GM23338 (cell line): ENCODE results near the gene NTN3. TPM values are rescaled to one million over a fixed set of nuclear protein-coding genes. Genes with fewer than 3 reads are reported as not detected.

Experiments used
- ATAC-seq: fragments of 200-7000 bp; cut with Tn5 transposase; 3 replicates; pipeline ENCODE4 v1.9.1; 2020
- DNase-seq: peaks from one replicate; pipeline ENCODE4 v3.0.0-alpha.2; 2015; ENCODE audit warnings: low spot score
- H2AFZ ChIP-seq: fragments of 200-600 bp; sonication (generic); 2 replicates; pipeline ENCODE4 v1.8.0; 2016; ENCODE audit warnings: antibody characterized with exemption, mild to moderate bottlenecking, moderate library complexity
- H3F3A ChIP-seq: fragments of 200-600 bp; sonication (generic); replicated peaks from 2 replicates; pipeline ENCODE4 v1.8.0; 2017; ENCODE audit warnings: antibody characterized with exemption, mixed run types, low read depth
- H3K27ac ChIP-seq: fragments of 200-600 bp; sonication (generic); 2 replicates; pipeline ENCODE4 v1.6.1; 2016; ENCODE audit warnings: low read depth
- H3K27me3 ChIP-seq: fragments of 200-600 bp; sonication (generic); 2 replicates; pipeline ENCODE4 v1.8.0; 2016; ENCODE audit warnings: mild to moderate bottlenecking, mixed run types, moderate library complexity; ENCODE audit not compliant: insufficient read depth
- H3K36me3 ChIP-seq: fragments of 200-600 bp; sonication (generic); 2 replicates; pipeline ENCODE4 v1.8.0; 2016; ENCODE audit warnings: mild to moderate bottlenecking; ENCODE audit not compliant: insufficient read depth
- H3K4me1 ChIP-seq: fragments of 200-600 bp; sonication (generic); 2 replicates; pipeline ENCODE4 v1.8.0; 2016; ENCODE audit warnings: mild to moderate bottlenecking, moderate library complexity; ENCODE audit not compliant: insufficient read depth
- H3K4me2 ChIP-seq: fragments of 200-600 bp; sonication (generic); 2 replicates; pipeline ENCODE4 v1.7.1; 2017; ENCODE audit warnings: mixed run types
- H3K4me3 ChIP-seq: fragments of 200-600 bp; sonication (generic); 2 replicates; pipeline ENCODE4 v1.6.1; 2016; ENCODE audit warnings: mixed run types
- H3K79me2 ChIP-seq: fragments of 200-600 bp; sonication (generic); replicated peaks from 2 replicates; pipeline ENCODE4 v1.8.0; 2017; ENCODE audit warnings: mild to moderate bottlenecking; ENCODE audit not compliant: insufficient read depth
- H3K9me2 ChIP-seq: fragments of 200-600 bp; sonication (generic); 2 replicates; pipeline ENCODE4 v1.8.0; 2017; ENCODE audit not compliant: insufficient read depth
- H4K20me1 ChIP-seq: fragments of 200-600 bp; sonication (generic); replicated peaks from 2 replicates; pipeline ENCODE4 v1.8.0; 2017; ENCODE audit warnings: mild to moderate bottlenecking; ENCODE audit not compliant: insufficient read depth
- H3K27ac Mint-ChIP-seq: 2 replicates; pipeline ENCODE4 v1.8.0; 2020; ENCODE audit warnings: inconsistent platforms, mild to moderate bottlenecking, moderate library complexity, mixed read lengths
- H3K27me3 Mint-ChIP-seq: 3 replicates; pipeline ENCODE4 v1.8.0; 2022; ENCODE audit warnings: low read depth, mild to moderate bottlenecking, moderate library complexity, mixed read lengths, inconsistent platforms; ENCODE audit not compliant: insufficient read depth, poor library complexity
- H3K36me3 Mint-ChIP-seq: 3 replicates; pipeline ENCODE4 v1.8.0; 2021; ENCODE audit warnings: low read depth, mild to moderate bottlenecking, inconsistent platforms, moderate library complexity, mixed read lengths
- H3K4me1 Mint-ChIP-seq: 3 replicates; pipeline ENCODE4 v1.8.0; 2020; ENCODE audit warnings: mild to moderate bottlenecking, inconsistent platforms, mixed read lengths
- H3K4me3 Mint-ChIP-seq: 3 replicates; pipeline ENCODE4 v1.8.0; 2021; ENCODE audit warnings: moderate library complexity, mild to moderate bottlenecking, inconsistent platforms, mixed read lengths
- H3K9me3 Mint-ChIP-seq: 3 replicates; pipeline ENCODE4 v1.8.0; 2020; ENCODE audit warnings: moderate library complexity, mild to moderate bottlenecking, inconsistent platforms, mixed read lengths
- CREB1 ChIP-seq: fragments of 250-450 bp; sonication (Bioruptor Pico); IDR thresholded peaks from 2 replicates; pipeline ENCODE4 v1.5.0; 2020; ENCODE audit warnings: low read depth, mild to moderate bottlenecking, moderate library complexity
- CTCF ChIP-seq, 2 experiments: fragments of 200-600 bp in 1 of 2; sonication (generic) in 1 of 2; conservative IDR thresholded peaks; 2 replicates each; pipeline versions ENCODE4 v1.5.1 to v1.6.1; 2016 to 2017; ENCODE audit warnings: antibody characterized with exemption in 2 of 2, low read depth in 2 of 2, mild to moderate bottlenecking in 2 of 2, moderate library complexity in 1 of 2
- ETS1 ChIP-seq: IDR thresholded peaks from 2 replicates; pipeline ENCODE4 v1.6.1; 2016; ENCODE audit warnings: antibody characterized with exemption
- EZH2 ChIP-seq: fragments of 200-600 bp; sonication (generic); IDR thresholded peaks from one replicate; pipeline ENCODE4 v1.8.0; 2017; ENCODE audit warnings: antibody characterized with exemption, mild to moderate bottlenecking, low read depth; ENCODE audit not compliant: unreplicated experiment
- EZH2phosphoT487 ChIP-seq: fragments of 200-600 bp; sonication (generic); IDR thresholded peaks from one replicate; pipeline ENCODE4 v1.8.1; 2018; ENCODE audit warnings: antibody characterized with exemption; ENCODE audit not compliant: unreplicated experiment
- JUNB ChIP-seq: IDR thresholded peaks from one replicate; pipeline ENCODE4 v1.6.1; 2016; ENCODE audit warnings: antibody characterized with exemption; ENCODE audit not compliant: unreplicated experiment
- polyA plus RNA-seq: library from polyadenylated mRNA; unstranded; fragments of >200 nt; fragmentation: Nextera tagmentation; extraction: Ambion mirVana; gene quantifications from 2 replicates; pipeline ENCODE4 v1.2.1, GENCODE V29; 2016
- total RNA-seq: library from RNA; depleted of rRNA; stranded (reverse); fragments of >200 nt; shearing (Covaris generic); gene quantifications from 2 replicates; pipeline ENCODE4 v1.2.3, GENCODE V29; 2014
- TF ChIP-seq, protein P1 (sequence below): fragments of 250-450 bp; sonication (Bioruptor Pico); IDR thresholded peaks from 2 replicates; pipeline ENCODE4 v1.5.0; 2020; ENCODE audit warnings: mild to moderate bottlenecking, moderate library complexity

The NTN3 gene
- total and polyA plus RNA-seq, 2 experiments from 2014 or later, result 0.10 to 1.7 TPM

GRCh38 chr16:2490190-2491105 lies 19.4 kb downstream of the NTN3 start (continued):
- TF ChIP-seq, protein P1, sequence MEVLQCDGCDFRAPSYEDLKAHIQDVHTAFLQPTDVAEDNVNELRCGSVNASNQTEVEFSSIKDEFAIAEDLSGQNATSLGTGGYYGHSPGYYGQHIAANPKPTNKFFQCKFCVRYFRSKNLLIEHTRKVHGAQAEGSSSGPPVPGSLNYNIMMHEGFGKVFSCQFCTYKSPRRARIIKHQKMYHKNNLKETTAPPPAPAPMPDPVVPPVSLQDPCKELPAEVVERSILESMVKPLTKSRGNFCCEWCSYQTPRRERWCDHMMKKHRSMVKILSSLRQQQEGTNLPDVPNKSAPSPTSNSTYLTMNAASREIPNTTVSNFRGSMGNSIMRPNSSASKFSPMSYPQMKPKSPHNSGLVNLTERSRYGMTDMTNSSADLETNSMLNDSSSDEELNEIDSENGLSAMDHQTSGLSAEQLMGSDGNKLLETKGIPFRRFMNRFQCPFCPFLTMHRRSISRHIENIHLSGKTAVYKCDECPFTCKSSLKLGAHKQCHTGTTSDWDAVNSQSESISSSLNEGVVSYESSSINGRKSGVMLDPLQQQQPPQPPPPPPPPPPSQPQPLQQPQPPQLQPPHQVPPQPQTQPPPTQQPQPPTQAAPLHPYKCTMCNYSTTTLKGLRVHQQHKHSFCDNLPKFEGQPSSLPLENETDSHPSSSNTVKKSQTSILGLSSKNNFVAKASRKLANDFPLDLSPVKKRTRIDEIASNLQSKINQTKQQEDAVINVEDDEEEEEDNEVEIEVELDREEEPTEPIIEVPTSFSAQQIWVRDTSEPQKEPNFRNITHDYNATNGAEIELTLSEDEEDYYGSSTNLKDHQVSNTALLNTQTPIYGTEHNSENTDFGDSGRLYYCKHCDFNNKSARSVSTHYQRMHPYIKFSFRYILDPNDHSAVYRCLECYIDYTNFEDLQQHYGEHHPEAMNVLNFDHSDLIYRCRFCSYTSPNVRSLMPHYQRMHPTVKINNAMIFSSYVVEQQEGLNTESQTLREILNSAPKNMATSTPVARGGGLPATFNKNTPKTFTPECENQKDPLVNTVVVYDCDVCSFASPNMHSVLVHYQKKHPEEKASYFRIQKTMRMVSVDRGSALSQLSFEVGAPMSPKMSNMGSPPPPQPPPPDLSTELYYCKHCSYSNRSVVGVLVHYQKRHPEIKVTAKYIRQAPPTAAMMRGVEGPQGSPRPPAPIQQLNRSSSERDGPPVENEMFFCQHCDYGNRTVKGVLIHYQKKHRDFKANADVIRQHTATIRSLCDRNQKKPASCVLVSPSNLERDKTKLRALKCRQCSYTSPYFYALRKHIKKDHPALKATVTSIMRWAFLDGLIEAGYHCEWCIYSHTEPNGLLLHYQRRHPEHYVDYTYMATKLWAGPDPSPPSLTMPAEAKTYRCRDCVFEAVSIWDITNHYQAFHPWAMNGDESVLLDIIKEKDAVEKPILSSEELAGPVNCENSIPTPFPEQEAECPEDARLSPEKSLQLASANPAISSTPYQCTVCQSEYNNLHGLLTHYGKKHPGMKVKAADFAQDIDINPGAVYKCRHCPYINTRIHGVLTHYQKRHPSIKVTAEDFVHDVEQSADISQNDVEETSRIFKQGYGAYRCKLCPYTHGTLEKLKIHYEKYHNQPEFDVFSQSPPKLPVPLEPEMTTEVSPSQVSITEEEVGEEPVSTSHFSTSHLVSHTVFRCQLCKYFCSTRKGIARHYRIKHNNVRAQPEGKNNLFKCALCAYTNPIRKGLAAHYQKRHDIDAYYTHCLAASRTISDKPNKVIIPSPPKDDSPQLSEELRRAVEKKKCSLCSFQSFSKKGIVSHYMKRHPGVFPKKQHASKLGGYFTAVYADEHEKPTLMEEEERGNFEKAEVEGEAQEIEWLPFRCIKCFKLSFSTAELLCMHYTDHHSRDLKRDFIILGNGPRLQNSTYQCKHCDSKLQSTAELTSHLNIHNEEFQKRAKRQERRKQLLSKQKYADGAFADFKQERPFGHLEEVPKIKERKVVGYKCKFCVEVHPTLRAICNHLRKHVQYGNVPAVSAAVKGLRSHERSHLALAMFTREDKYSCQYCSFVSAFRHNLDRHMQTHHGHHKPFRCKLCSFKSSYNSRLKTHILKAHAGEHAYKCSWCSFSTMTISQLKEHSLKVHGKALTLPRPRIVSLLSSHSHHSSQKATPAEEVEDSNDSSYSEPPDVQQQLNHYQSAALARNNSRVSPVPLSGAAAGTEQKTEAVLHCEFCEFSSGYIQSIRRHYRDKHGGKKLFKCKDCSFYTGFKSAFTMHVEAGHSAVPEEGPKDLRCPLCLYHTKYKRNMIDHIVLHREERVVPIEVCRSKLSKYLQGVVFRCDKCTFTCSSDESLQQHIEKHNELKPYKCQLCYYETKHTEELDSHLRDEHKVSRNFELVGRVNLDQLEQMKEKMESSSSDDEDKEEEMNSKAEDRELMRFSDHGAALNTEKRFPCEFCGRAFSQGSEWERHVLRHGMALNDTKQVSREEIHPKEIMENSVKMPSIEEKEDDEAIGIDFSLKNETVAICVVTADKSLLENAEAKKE (CRISPR knock-in tag), result no peak
- TF ChIP-seq CREB1 (CRISPR knock-in tag), result no peak
- TF ChIP-seq EZH2phosphoT487, result no peak

GRCh38 chr16:2492292-2492691 lies 21.2 kb downstream of the NTN3 start:
- Histone ChIP-seq H3K4me2 (no peak overlapping the region), H3K9me2 (no peaks in the 10 kb centered on the region), H3K4me1 (no peaks in the 10 kb centered on the region), H2AFZ (no peak overlapping the region), H3K27ac (no peak overlapping the region), H4K20me1 (no peaks in the 10 kb centered on the region; the same call in 1 of the 2 replicates), H3K36me3 (no peaks in the 10 kb centered on the region), H3K79me2 (0 out of 2 replicates have a peak, but pooled peaks cover 3% of the 10 kb centered on the region), H3K27me3 (no peaks in the 10 kb centered on the region), H3K4me3 (no peak overlapping the region), H3F3A (no peaks in the 10 kb centered on the region)
- no peak overlapping the region for H3K27ac Mint-ChIP-seq
- peaks cover 3% of the 10 kb centered on the region; the same call in 2 of the 3 replicates for H3K4me1 Mint-ChIP-seq
- ATAC-seq (no peak), DNase-seq (no peak)
- no peaks in the 10 kb centered on the region for H3K9me3 Mint-ChIP-seq
- peaks cover 8% of the 10 kb centered on the region for H3K27me3 Mint-ChIP-seq
- H3K36me3 Mint-ChIP-seq, result peaks cover 2% of the 10 kb centered on the region; the same call in 2 of the 3 replicates
- H3K4me3 Mint-ChIP-seq, result no peak overlapping the region
- no peak for TF ChIP-seq CTCF (conservative IDR thresholded peaks at IDR 0.05; ENCODE audit: low read depth in 2 of 2)
- TF ChIP-seq EZH2phosphoT487, result no peak
- TF ChIP-seq JUNB, result no peak
- no peak for TF ChIP-seq ETS1
- no peak for TF ChIP-seq EZH2
